ENCODE data around the gene WFIKKN2.
A peak's percentile ranks its signal among the peaks of the same experiment; 100 is the strongest.

WFIKKN2 gene

GRCh38 chr17:50861822-50862528, 26.6 kb downstream of the WFIKKN2 start:
- no peak for DNase-seq (ENCODE audit: low read depth)
- TF ChIP-seq, protein P1, sequence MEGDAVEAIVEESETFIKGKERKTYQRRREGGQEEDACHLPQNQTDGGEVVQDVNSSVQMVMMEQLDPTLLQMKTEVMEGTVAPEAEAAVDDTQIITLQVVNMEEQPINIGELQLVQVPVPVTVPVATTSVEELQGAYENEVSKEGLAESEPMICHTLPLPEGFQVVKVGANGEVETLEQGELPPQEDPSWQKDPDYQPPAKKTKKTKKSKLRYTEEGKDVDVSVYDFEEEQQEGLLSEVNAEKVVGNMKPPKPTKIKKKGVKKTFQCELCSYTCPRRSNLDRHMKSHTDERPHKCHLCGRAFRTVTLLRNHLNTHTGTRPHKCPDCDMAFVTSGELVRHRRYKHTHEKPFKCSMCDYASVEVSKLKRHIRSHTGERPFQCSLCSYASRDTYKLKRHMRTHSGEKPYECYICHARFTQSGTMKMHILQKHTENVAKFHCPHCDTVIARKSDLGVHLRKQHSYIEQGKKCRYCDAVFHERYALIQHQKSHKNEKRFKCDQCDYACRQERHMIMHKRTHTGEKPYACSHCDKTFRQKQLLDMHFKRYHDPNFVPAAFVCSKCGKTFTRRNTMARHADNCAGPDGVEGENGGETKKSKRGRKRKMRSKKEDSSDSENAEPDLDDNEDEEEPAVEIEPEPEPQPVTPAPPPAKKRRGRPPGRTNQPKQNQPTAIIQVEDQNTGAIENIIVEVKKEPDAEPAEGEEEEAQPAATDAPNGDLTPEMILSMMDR (IDR thresholded peaks at IDR 0.05; ENCODE audit: low read length, missing control alignments): no peak
- H3K4me3 ChIP-seq (replicated peaks; ENCODE audit: low read depth, low read length): no peak overlapping the region

DNA sequence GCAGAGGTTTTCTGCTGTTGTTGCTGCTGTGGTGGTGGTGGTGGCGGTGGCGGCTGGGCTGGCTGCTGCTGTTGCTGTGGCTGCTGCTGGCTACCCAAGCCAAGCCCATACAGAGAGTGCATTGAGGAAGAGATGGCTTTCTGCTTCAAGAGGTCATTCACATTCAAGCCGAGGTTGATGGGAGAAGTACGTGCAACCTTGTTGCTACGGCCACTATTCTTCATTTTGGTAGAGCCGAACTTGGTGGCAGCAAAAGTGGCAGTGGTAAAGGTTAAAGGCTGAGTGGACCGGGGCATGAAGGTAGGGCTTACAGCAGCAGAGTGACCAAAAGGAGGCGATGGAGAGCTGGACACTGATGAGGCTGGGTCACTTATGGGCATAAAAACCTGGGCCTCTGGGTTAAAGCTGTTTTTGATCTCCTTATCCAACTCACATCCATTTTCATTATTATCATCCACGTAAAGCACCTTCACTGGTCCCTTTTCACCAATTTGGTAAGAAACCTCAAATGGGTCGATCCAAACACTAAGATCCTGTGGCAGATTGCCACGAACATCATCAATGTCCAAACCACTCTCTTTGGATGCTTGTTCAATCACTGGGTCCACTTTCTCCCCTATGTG, 27.9 kb downstream of the WFIKKN2 start:
- H3K4me3 ChIP-seq (replicated peaks; ENCODE audit: low read depth, low read length): no peak overlapping the region
- TF ChIP-seq, protein P1 (IDR thresholded peaks at IDR 0.05; ENCODE audit: low read length, missing control alignments): peak; percentile 69
- peak; percentile 54 for DNase-seq (ENCODE audit: low read depth)

GRCh38 chr17:50863931-50864330, 28.5 kb downstream of the WFIKKN2 start:
- TF ChIP-seq, protein P1 (IDR thresholded peaks at IDR 0.05; ENCODE audit: low read length, missing control alignments): no peak
- DNase-seq (ENCODE audit: low read depth): no peak
- H3K4me3 ChIP-seq (replicated peaks; ENCODE audit: low read depth, low read length): peak overlapping the region; percentile 90

DNA sequence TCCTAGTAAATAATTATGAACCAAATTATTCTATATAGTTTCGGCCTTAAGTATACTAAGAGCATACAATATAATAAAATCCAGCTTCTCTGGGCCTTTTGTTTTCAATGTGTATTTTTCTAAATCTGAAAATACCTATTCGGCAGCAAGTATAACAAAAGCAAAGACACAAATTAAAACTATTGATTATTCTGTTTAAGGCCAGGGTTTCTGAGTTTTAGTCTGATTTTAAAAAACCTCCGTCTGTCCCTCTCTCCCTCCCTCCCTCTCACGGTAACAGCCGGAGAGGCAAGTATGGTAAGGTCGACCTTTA, 29.3 kb downstream of the WFIKKN2 start:
- peak overlapping the region; percentile 90 for H3K4me3 ChIP-seq (replicated peaks; ENCODE audit: low read depth, low read length)
- no peak for DNase-seq (ENCODE audit: low read depth)
- TF ChIP-seq, protein P1 (IDR thresholded peaks at IDR 0.05; ENCODE audit: low read length, missing control alignments): no peak

- DNase-seq (ENCODE audit: low read depth): peak; percentile 44
- TF ChIP-seq, protein P1 (IDR thresholded peaks at IDR 0.05; ENCODE audit: low read length, missing control alignments): no peak
- H3K4me3 ChIP-seq (replicated peaks; ENCODE audit: low read depth, low read length): peak overlapping the region; percentile 90
Observed at GRCh38 chr17:50865060-50865867, 29.9 kb downstream of the WFIKKN2 start.

DNA sequence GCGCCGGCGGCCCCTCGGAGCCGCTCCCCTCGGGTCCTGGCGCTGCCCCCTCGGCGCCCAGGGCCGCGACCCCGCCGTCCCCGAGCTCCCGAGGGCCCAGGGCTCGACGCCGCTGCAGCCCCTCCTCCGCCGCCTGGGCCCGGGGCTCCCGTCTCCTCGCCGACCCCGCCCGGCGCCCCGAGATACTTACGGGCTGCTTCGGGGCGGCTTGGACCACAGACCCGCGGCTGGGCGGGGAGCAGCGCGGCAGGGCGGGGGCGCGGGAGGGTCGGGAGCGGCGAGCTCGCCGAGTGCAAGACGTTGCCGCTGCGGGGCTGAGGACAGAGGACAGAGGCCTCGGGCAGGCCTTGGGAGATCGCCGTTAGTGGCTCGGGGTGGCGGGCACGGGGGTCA, 30.5 kb downstream of the WFIKKN2 start:
- DNase-seq (ENCODE audit: low read depth): no peak
- TF ChIP-seq, protein P1 (IDR thresholded peaks at IDR 0.05; ENCODE audit: low read length, missing control alignments): no peak
- H3K4me3 ChIP-seq (replicated peaks; ENCODE audit: low read depth, low read length): peak overlapping the region; percentile 90

Data from fibroblast of pulmonary artery (primary cell).